ENCODE results near the gene QRFP.

Gene QRFP

GRCh38 chr9:130879863-130880411 is 16.7 kb downstream of the QRFP start:
- H3K4me3 ChIP-seq (ENCODE audit: insufficient read depth in 1 of 2, low read depth in 1 of 2, low read length in 2 of 2) = no peak overlapping the region
- no peaks in the 10 kb centered on the region for H3K4me1 ChIP-seq (ENCODE audit: control insufficient read depth, insufficient read depth, low read depth, low read length)
- H3K23ac ChIP-seq (ENCODE audit: low read length in 2 of 2) = no peak overlapping the region
- no peaks in the 10 kb centered on the region for H3K27me3 ChIP-seq (ENCODE audit: control insufficient read depth in 1 of 2, insufficient read depth in 1 of 2, low read length in 2 of 2)
- H2BK120ac ChIP-seq (ENCODE audit: low read depth, low read length) = no peak overlapping the region
- no peak overlapping the region for H2BK12ac ChIP-seq (ENCODE audit: low read length in 2 of 2)
- no peak overlapping the region for H2BK5ac ChIP-seq (ENCODE audit: low read depth, low read length, poor library complexity, severe bottlenecking)
- no peak overlapping the region for H4K91ac ChIP-seq (ENCODE audit: low read length)
- 96% methylated on average over 7 of the region's 9 CpGs for WGBS
- no peak overlapping the region for H3K14ac ChIP-seq (ENCODE audit: low read length in 2 of 2)
- H2AFZ ChIP-seq (ENCODE audit: low read depth, low read length) = no peak overlapping the region
- H3K9me3 ChIP-seq (ENCODE audit: control insufficient read depth, low read length) = no peaks in the 10 kb centered on the region
- H3K4ac ChIP-seq (ENCODE audit: low read depth in 1 of 2, low read length in 2 of 2) = no peak overlapping the region
- H2AK5ac ChIP-seq (ENCODE audit: low read length, severe bottlenecking) = no peak overlapping the region
- no peak overlapping the region for H3K4me2 ChIP-seq (ENCODE audit: low read length, poor library complexity, severe bottlenecking)
- no peak overlapping the region for H3K27ac ChIP-seq (ENCODE audit: low read length, poor library complexity, severe bottlenecking)
- H4K8ac ChIP-seq (ENCODE audit: low read length) = no peak overlapping the region
- H3K9ac ChIP-seq (ENCODE audit: low read length) = no peak overlapping the region
- no peak for DNase-seq
- peaks cover 33% of the 10 kb centered on the region for H3K79me1 ChIP-seq (replicated peaks; ENCODE audit: low read length, poor library complexity, severe bottlenecking)
- H2BK15ac ChIP-seq (ENCODE audit: low read depth, poor library complexity, severe bottlenecking) = no peak overlapping the region
- H3K18ac ChIP-seq (ENCODE audit: low read depth in 1 of 2, low read length in 2 of 2) = no peak overlapping the region
- peaks cover 72 to 91% of the 10 kb centered on the region in 2 experiments for H3K36me3 ChIP-seq (ENCODE audit: control insufficient read depth in 1 of 2, insufficient read depth in 2 of 2, low read depth in 1 of 2, low read length in 2 of 2)

- Histone ChIP-seq H3K27ac (ENCODE audit: low read length, poor library complexity, severe bottlenecking) (no peak overlapping the region), H3K79me1 (replicated peaks; ENCODE audit: low read length, poor library complexity, severe bottlenecking) (peaks cover 34% of the 10 kb centered on the region), H3K9ac (ENCODE audit: low read length) (no peak overlapping the region), H2BK5ac (ENCODE audit: low read depth, low read length, poor library complexity, severe bottlenecking) (no peak overlapping the region), H2AK5ac (ENCODE audit: low read length, severe bottlenecking) (no peak overlapping the region), H3K4me3 (ENCODE audit: insufficient read depth in 1 of 2, low read depth in 1 of 2, low read length in 2 of 2) (no peak overlapping the region), H2BK15ac (ENCODE audit: low read depth, poor library complexity, severe bottlenecking) (no peak overlapping the region), H4K8ac (ENCODE audit: low read length) (no peak overlapping the region), H2BK120ac (ENCODE audit: low read depth, low read length) (no peak overlapping the region), H4K91ac (ENCODE audit: low read length) (no peak overlapping the region), H3K9me3 (ENCODE audit: control insufficient read depth, low read length) (no peaks in the 10 kb centered on the region), H3K36me3 (ENCODE audit: control insufficient read depth in 1 of 2, insufficient read depth in 2 of 2, low read depth in 1 of 2, low read length in 2 of 2) (peaks cover 71 to 91% of the 10 kb centered on the region in 2 experiments), H3K4ac (ENCODE audit: low read depth in 1 of 2, low read length in 2 of 2) (no peak overlapping the region), H2AFZ (ENCODE audit: low read depth, low read length) (no peak overlapping the region), H3K4me1 (ENCODE audit: control insufficient read depth, insufficient read depth, low read depth, low read length) (no peaks in the 10 kb centered on the region), H3K14ac (ENCODE audit: low read length in 2 of 2) (no peak overlapping the region), H3K23ac (ENCODE audit: low read length in 2 of 2) (no peak overlapping the region), H3K4me2 (ENCODE audit: low read length, poor library complexity, severe bottlenecking) (no peak overlapping the region), H3K18ac (ENCODE audit: low read depth in 1 of 2, low read length in 2 of 2) (no peak overlapping the region), H2BK12ac (ENCODE audit: low read length in 2 of 2) (no peak overlapping the region), H3K27me3 (ENCODE audit: control insufficient read depth in 1 of 2, insufficient read depth in 1 of 2, low read length in 2 of 2) (no peaks in the 10 kb centered on the region)
- 98% methylated on average over 6 of the region's 6 CpGs for WGBS
- DNase-seq = no peak
These were observed 18.3 kb downstream of the QRFP start for GRCh38 chr9:130878295-130878694.

GRCh38 chr9:130877300-130877699 is 19.3 kb downstream of the QRFP start:
- Histone ChIP-seq H3K79me1 (replicated peaks; ENCODE audit: low read length, poor library complexity, severe bottlenecking) (peaks cover 40% of the 10 kb centered on the region), H3K9me3 (ENCODE audit: control insufficient read depth, low read length) (no peaks in the 10 kb centered on the region), H3K14ac (ENCODE audit: low read length in 2 of 2) (no peak overlapping the region), H3K4me3 (ENCODE audit: insufficient read depth in 1 of 2, low read depth in 1 of 2, low read length in 2 of 2) (no peak overlapping the region), H4K91ac (ENCODE audit: low read length) (no peak overlapping the region), H2BK12ac (ENCODE audit: low read length in 2 of 2) (no peak overlapping the region), H2BK15ac (ENCODE audit: low read depth, poor library complexity, severe bottlenecking) (no peak overlapping the region), H3K23ac (ENCODE audit: low read length in 2 of 2) (no peak overlapping the region), H3K27ac (ENCODE audit: low read length, poor library complexity, severe bottlenecking) (no peak overlapping the region), H2AK5ac (ENCODE audit: low read length, severe bottlenecking) (no peak overlapping the region), H3K4me2 (ENCODE audit: low read length, poor library complexity, severe bottlenecking) (no peak overlapping the region), H2BK5ac (ENCODE audit: low read depth, low read length, poor library complexity, severe bottlenecking) (no peak overlapping the region), H3K18ac (ENCODE audit: low read depth in 1 of 2, low read length in 2 of 2) (no peak overlapping the region), H3K9ac (ENCODE audit: low read length) (peak overlapping the region; percentile 8), H3K4ac (ENCODE audit: low read depth in 1 of 2, low read length in 2 of 2) (no peak overlapping the region), H4K8ac (ENCODE audit: low read length) (no peak overlapping the region), H3K4me1 (ENCODE audit: control insufficient read depth, insufficient read depth, low read depth, low read length) (no peaks in the 10 kb centered on the region), H3K27me3 (ENCODE audit: control insufficient read depth in 1 of 2, insufficient read depth in 1 of 2, low read length in 2 of 2) (no peaks in the 10 kb centered on the region), H2BK120ac (ENCODE audit: low read depth, low read length) (no peak overlapping the region), H2AFZ (ENCODE audit: low read depth, low read length) (no peak overlapping the region), H3K36me3 (ENCODE audit: control insufficient read depth in 1 of 2, insufficient read depth in 2 of 2, low read depth in 1 of 2, low read length in 2 of 2) (peaks cover 72 to 92% of the 10 kb centered on the region in 2 experiments)
- 93% methylated on average over 3 of the region's 6 CpGs for WGBS
- no peak for DNase-seq

- H2BK120ac ChIP-seq (ENCODE audit: low read depth, low read length) = no peak overlapping the region
- no peak overlapping the region for H2AFZ ChIP-seq (ENCODE audit: low read depth, low read length)
- H3K18ac ChIP-seq (ENCODE audit: low read depth in 1 of 2, low read length in 2 of 2) = no peak overlapping the region
- no peak overlapping the region for H4K91ac ChIP-seq (ENCODE audit: low read length)
- no peak for DNase-seq
- H2BK15ac ChIP-seq (ENCODE audit: low read depth, poor library complexity, severe bottlenecking) = no peak overlapping the region
- no peak overlapping the region for H2BK12ac ChIP-seq (ENCODE audit: low read length in 2 of 2)
- H3K27me3 ChIP-seq (ENCODE audit: control insufficient read depth in 1 of 2, insufficient read depth in 1 of 2, low read length in 2 of 2) = no peaks in the 10 kb centered on the region
- H3K27ac ChIP-seq (ENCODE audit: low read length, poor library complexity, severe bottlenecking) = no peak overlapping the region
- H2BK5ac ChIP-seq (ENCODE audit: low read depth, low read length, poor library complexity, severe bottlenecking) = no peak overlapping the region
- H3K4me1 ChIP-seq (ENCODE audit: control insufficient read depth, insufficient read depth, low read depth, low read length) = peaks cover 10% of the 10 kb centered on the region
- H3K23ac ChIP-seq (ENCODE audit: low read length in 2 of 2) = no peak overlapping the region
- no peak overlapping the region for H3K14ac ChIP-seq (ENCODE audit: low read length in 2 of 2)
- no peak overlapping the region for H2AK5ac ChIP-seq (ENCODE audit: low read length, severe bottlenecking)
- H3K4me2 ChIP-seq (ENCODE audit: low read length, poor library complexity, severe bottlenecking) = no peak overlapping the region
- H3K79me1 ChIP-seq (replicated peaks; ENCODE audit: low read length, poor library complexity, severe bottlenecking) = peaks cover 25% of the 10 kb centered on the region
- H3K4ac ChIP-seq (ENCODE audit: low read depth in 1 of 2, low read length in 2 of 2) = no peak overlapping the region
- no peaks in the 10 kb centered on the region for H3K9me3 ChIP-seq (ENCODE audit: control insufficient read depth, low read length)
- H3K4me3 ChIP-seq (ENCODE audit: insufficient read depth in 1 of 2, low read depth in 1 of 2, low read length in 2 of 2) = no peak overlapping the region
- H3K9ac ChIP-seq (ENCODE audit: low read length) = no peak overlapping the region
- peaks cover 62 to 92% of the 10 kb centered on the region in 2 experiments for H3K36me3 ChIP-seq (ENCODE audit: control insufficient read depth in 1 of 2, insufficient read depth in 2 of 2, low read depth in 1 of 2, low read length in 2 of 2)
- WGBS = 92% methylated on average over 5 of the region's 5 CpGs
- H4K8ac ChIP-seq (ENCODE audit: low read length) = no peak overlapping the region
These were observed 21.8 kb downstream of the QRFP start for GRCh38 chr9:130874783-130875182.
